ENCODE data around the gene TMEM253. TPM values are rescaled to one million over a fixed set of nuclear protein-coding genes. Genes with fewer than 3 reads are reported as not detected.
A peak's percentile ranks its signal among the peaks of the same experiment; 100 is the strongest.

Gene TMEM253
- total RNA-seq, 2 experiments from 2014 or later, result not detected

- intact Hi-C loops (cut with DNase I, micrococcal nuclease), result loop anchor here (10.0 kb wide), 2 partner anchors 250 to 410 kb away; no protein-coding TSS in a partner anchor
- H3K27me3 Mint-ChIP-seq, result no peaks in the 10 kb centered on the region
- no peaks in the 10 kb centered on the region for H3K9me3 Mint-ChIP-seq
- H3K4me3 Mint-ChIP-seq, result peak overlapping the region; percentile 86
- ChIA-PET CTCF (interaction anchor here (0.7 to 6.8 kb wide), 23 partner anchors 10 to 413 kb away, joined by 3 to 116 read pairs (median 6); partner anchors contain the start of genes ARHGEF40 and NDRG2), POLR2A (interaction anchor here (1.2 to 3.4 kb wide), 8 partner anchors 11 to 134 kb away, joined by 3 to 52 read pairs (median 18); partner anchors contain the start of gene ARHGEF40)
- DNase-seq (peak in 1 of 14 experiments; percentile 14), ATAC-seq (ENCODE audit: poor library complexity) (no peak)
- Histone ChIP-seq H3K27me3 (ENCODE audit: control insufficient read depth in 1 of 2, insufficient read depth in 2 of 2, low read length in 2 of 2) (no peaks in the 10 kb centered on the region), H3K4me1 (ENCODE audit: insufficient read depth, low read length) (peaks cover 18% of the 10 kb centered on the region), H3K36me3 (ENCODE audit: insufficient read depth, low read length) (no peaks in the 10 kb centered on the region), H3K4me3 (ENCODE audit: low read length) (no peak overlapping the region), H3K27ac (ENCODE audit: low read depth in 1 of 2, low read length in 2 of 2) (peak overlapping the region in 1 of 2 donors; percentile 97), H3K9me3 (ENCODE audit: control insufficient read depth in 1 of 2, insufficient read depth in 1 of 2, low read length in 2 of 2) (no peaks in the 10 kb centered on the region)
- H3K4me1 Mint-ChIP-seq (ENCODE audit: low read depth), result peaks cover 28% of the 10 kb centered on the region
- no peak for TF ChIP-seq CTCF (IDR thresholded peaks at IDR 0.05)
- no peaks in the 10 kb centered on the region for H3K36me3 Mint-ChIP-seq (ENCODE audit: low read depth)
- peak overlapping the region; percentile 85 for H3K27ac Mint-ChIP-seq
Observed at GRCh38 chr14:21105095-21105494, 4.2 kb downstream of the TMEM253 start.

GRCh38 chr14:21106176-21106497 lies 5.3 kb downstream of the TMEM253 start:
- peak in 1 of 14 experiments; percentile 32 for DNase-seq
- peaks cover 28% of the 10 kb centered on the region for H3K4me1 Mint-ChIP-seq (ENCODE audit: low read depth)
- H3K4me3 Mint-ChIP-seq, result no peak overlapping the region

GRCh38 chr14:21106498-21107282 lies 5.8 kb downstream of the TMEM253 start:
- H3K36me3 Mint-ChIP-seq (ENCODE audit: low read depth), result no peaks in the 10 kb centered on the region
- Histone ChIP-seq H3K4me3 (ENCODE audit: low read length) (no peak overlapping the region), H3K27me3 (ENCODE audit: control insufficient read depth in 1 of 2, insufficient read depth in 2 of 2, low read length in 2 of 2) (no peaks in the 10 kb centered on the region), H3K27ac (ENCODE audit: low read depth in 1 of 2, low read length in 2 of 2) (no peak overlapping the region), H3K9me3 (ENCODE audit: control insufficient read depth in 1 of 2, insufficient read depth in 1 of 2, low read length in 2 of 2) (no peaks in the 10 kb centered on the region), H3K36me3 (ENCODE audit: insufficient read depth, low read length) (no peaks in the 10 kb centered on the region), H3K4me1 (ENCODE audit: insufficient read depth, low read length) (peaks cover 18% of the 10 kb centered on the region)
- peaks cover 28% of the 10 kb centered on the region for H3K4me1 Mint-ChIP-seq (ENCODE audit: low read depth)
- POLR2A ChIA-PET, result no interaction called here
- intact Hi-C loops (cut with DNase I, micrococcal nuclease), result loop anchor here (10.0 kb wide), 2 partner anchors 252 to 412 kb away; no protein-coding TSS in a partner anchor
- CTCF ChIA-PET, result interaction anchor here (0.8 to 6.8 kb wide), 5 partner anchors 12 to 92 kb away, joined by 3 to 116 read pairs (median 6); no protein-coding TSS in a partner anchor
- TF ChIP-seq CTCF (IDR thresholded peaks at IDR 0.05), result peak; percentile 84
- peak overlapping the region; percentile 7 for H3K27ac Mint-ChIP-seq
- no peaks in the 10 kb centered on the region for H3K27me3 Mint-ChIP-seq
- H3K9me3 Mint-ChIP-seq, result no peaks in the 10 kb centered on the region
- peak; percentile 65 to 88 (median 76) for DNase-seq
- peak overlapping the region; percentile 66 for H3K4me3 Mint-ChIP-seq
- no peak for ATAC-seq (ENCODE audit: poor library complexity)

More at GRCh38 chr14:21106176-21106497, 5.3 kb downstream of the TMEM253 start:
- H3K27me3 ChIP-seq (ENCODE audit: control insufficient read depth in 1 of 2, insufficient read depth in 2 of 2, low read length in 2 of 2), result no peaks in the 10 kb centered on the region
- no peak for TF ChIP-seq CTCF (IDR thresholded peaks at IDR 0.05)
- no peaks in the 10 kb centered on the region for H3K9me3 ChIP-seq (ENCODE audit: control insufficient read depth in 1 of 2, insufficient read depth in 1 of 2, low read length in 2 of 2)
- H3K36me3 ChIP-seq (ENCODE audit: insufficient read depth, low read length), result no peaks in the 10 kb centered on the region
- Mint-ChIP-seq H3K27ac (peak overlapping the region; percentile 7), H3K9me3 (no peaks in the 10 kb centered on the region), H3K36me3 (ENCODE audit: low read depth) (no peaks in the 10 kb centered on the region), H3K27me3 (no peaks in the 10 kb centered on the region)
- no peak overlapping the region for H3K27ac ChIP-seq (ENCODE audit: low read depth in 1 of 2, low read length in 2 of 2)
- CTCF ChIA-PET, result interaction anchor here (0.8 to 6.8 kb wide), 7 partner anchors 11 to 91 kb away, joined by 3 to 116 read pairs (median 10); no protein-coding TSS in a partner anchor
- POLR2A ChIA-PET, result interaction anchor here (3.4 kb wide), 1 partner anchor 39 kb away, joined by 37 read pairs; no protein-coding TSS in a partner anchor
- no peak overlapping the region for H3K4me3 ChIP-seq (ENCODE audit: low read length)
- intact Hi-C loops (cut with DNase I, micrococcal nuclease), result loop anchor here (10.0 kb wide), 2 partner anchors 251 to 411 kb away; no protein-coding TSS in a partner anchor
- ATAC-seq (ENCODE audit: poor library complexity), result no peak
- H3K4me1 ChIP-seq (ENCODE audit: insufficient read depth, low read length), result peaks cover 18% of the 10 kb centered on the region
